Heart left ventricle (tissue), 16 donors: Measurements from ENCODE around the gene TEX2. TPM values are rescaled to one million over a fixed set of nuclear protein-coding genes. Genes with fewer than 3 reads are reported as not detected.

Experiments used
- ATAC-seq, 4 donors: fragments of 200-7000 bp; cut with Tn5 transposase; one replicate each; pipeline ENCODE4 v1.9.1; 2020 to 2022; ENCODE audit warnings: moderate library complexity in 4 of 4, mild to moderate bottlenecking in 3 of 4, moderate number of reproducible peaks in 1 of 4
- DNase-seq, 5 donors: peaks; one replicate each; pipeline ENCODE4 v3.0.0-alpha.2; 2020
- H3K27ac ChIP-seq, 12 donors: fragments of 200-600 bp; sonication (generic) in 4 of 12; one replicate each; pipeline versions ENCODE4 v1.5.0 to v1.8.0; 2016 to 2022; ENCODE audit warnings: mild to moderate bottlenecking in 2 of 12
- H3K27me3 ChIP-seq, 9 donors: fragments of 200-600 bp; sonication (generic) in 2 of 9; one replicate each; pipeline versions ENCODE4 v1.5.1 to v1.8.0; 2016 to 2022; ENCODE audit warnings: mild to moderate bottlenecking in 3 of 9
- H3K36me3 ChIP-seq, 9 donors: fragments of 200-600 bp; sonication (generic) in 2 of 9; one replicate each; pipeline versions ENCODE4 v1.5.0 to v1.8.0; 2018 to 2022; ENCODE audit warnings: mild to moderate bottlenecking in 2 of 9
- H3K4me1 ChIP-seq, 12 donors: fragments of 200-600 bp; sonication (generic) in 4 of 12; one replicate each; pipeline versions ENCODE4 v1.5.0 to v1.8.0; 2016 to 2022; ENCODE audit warnings: mild to moderate bottlenecking in 3 of 12
- H3K4me3 ChIP-seq, 12 donors: fragments of 200-600 bp; sonication (generic) in 4 of 12; one replicate each; pipeline versions ENCODE4 v1.5.0 to v1.8.0; 2017 to 2022; ENCODE audit warnings: mild to moderate bottlenecking in 9 of 12, moderate library complexity in 4 of 12
- H3K9me3 ChIP-seq, 12 donors: fragments of 200-600 bp; sonication (generic) in 4 of 12; one replicate each; pipeline versions ENCODE4 v1.5.0 to v1.8.0; 2016 to 2022; ENCODE audit warnings: mild to moderate bottlenecking in 1 of 12
- POLR2A ChIP-seq, 2 donors: fragments of 450-650 bp; IDR thresholded peaks; one replicate each; pipeline ENCODE4 v1.6.1; 2017; ENCODE audit warnings: antibody characterized with exemption in 2 of 2, mild to moderate bottlenecking in 2 of 2, moderate library complexity in 2 of 2
- WGBS, 4 donors: extraction: QIAGEN DNeasy Blood & Tissue Kit in 2 of 4; methylation state at CpG; one replicate each; pipeline versions ENCODE4 v1.1.5 to v1.1.7; 2013 to 2018; 5-methylcytosine and 5-hydroxymethylcytosine counted together
- intact Hi-C, 10 donors: fragments of 100-400 bp; cut with DNase I; formaldehyde crosslinking; loops; one replicate each; pipeline versions ENCODE4 v1.11.1 to v1.14.2; 2022
- polyA plus RNA-seq, 2 donors: library from polyadenylated mRNA; stranded (reverse); fragments of 200-250 nt; gene quantifications; one replicate each; pipeline ENCODE4 v1.2.3, GENCODE V29; 2013
- total RNA-seq, 9 donors: library from RNA; depleted of rRNA in 2 of 9; stranded (reverse); fragments of >200 nt in 2 of 9; fragmentation: NEBNext Ultra II Directional in 3 of 9; extraction: Animal tissue kit (Norgen Biotek cat#: 25700) in 3 of 9; gene quantifications; one replicate each; pipeline versions ENCODE4 v1.1.0 to v1.2.4, GENCODE V29; 2016 to 2023
- TF ChIP-seq, protein P1 (sequence below), 12 donors: fragments of 200-600 bp; sonication (generic) in 4 of 12; IDR thresholded peaks; one replicate each; pipeline versions ENCODE4 v1.5.0 to v1.8.0; 2018 to 2022; ENCODE audit warnings: antibody characterized with exemption in 12 of 12, mild to moderate bottlenecking in 5 of 12
- donor health status: ischemic (EF 13 %, LVEDD 7.1; RV severe dilation, severe dysfunction).
- donor health status: healthy with polysubstance abuse.
- donor health status: DM: no; HTN: yes; CAD: no.
- donor health status: DM: no; HTN: no; CAD: no.
- donor health status: ischemic (EF 25% LVEDD 6.9; RV normal size, moderate dysfunction).
- donor health status: ischemic (EF 25% LVEDD 5.7; RV mildly dilated, moderate dysfunction).
- donor health status: healthy.
- donor health status: DM: yes; HTN: yes; CAD: no.
- donor health status: ischemic (EF 35%, LVEDD 5.7; RV mildly dilated, moderate dysfunction).
- donor health status: nonischemic (EF 11% LVEDD 7.7; RV severe dilation, severe dysfunction).
- donor health status: DM: yes; HTN: yes; CAD: no.
- donor health status: PGD.
- donor health status: ischemic (EF 29% LVEDD 5.4; RV normal size, mild dysfunction).
- donor health status: nonischemic (EF 23%, LVEDD 6.1; RV moderate dilation, normal function).

The TEX2 gene
- total and polyA plus RNA-seq, 11 donors: 16.8 to 55.8 (median 50.5) TPM

DNA sequence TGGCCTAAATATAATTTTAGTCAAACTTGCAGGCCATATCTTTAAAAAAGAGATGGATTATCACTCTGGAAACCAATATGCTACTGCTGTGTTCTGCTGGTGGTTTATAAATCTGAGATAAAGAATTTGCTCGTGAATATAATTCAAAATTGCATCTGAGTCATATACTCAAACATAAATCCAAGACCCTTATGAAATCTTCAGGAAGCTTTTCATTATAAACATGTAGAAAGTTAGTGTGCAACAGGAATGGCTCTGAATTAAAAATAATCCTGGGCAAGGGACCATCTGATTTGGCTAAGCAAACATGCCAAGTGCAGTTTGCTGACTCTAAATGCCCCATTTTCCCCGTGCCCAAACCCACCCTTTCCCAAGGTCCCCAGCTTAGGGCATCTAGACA lies 57.3 kb downstream of the TEX2 start:
- H3K4me1 ChIP-seq: peaks cover 0 to 61% (median 30%) of the 10 kb centered on the region in 12 donors
- H3K27me3 ChIP-seq: no peaks in the 10 kb centered on the region
- TF ChIP-seq, protein P1, sequence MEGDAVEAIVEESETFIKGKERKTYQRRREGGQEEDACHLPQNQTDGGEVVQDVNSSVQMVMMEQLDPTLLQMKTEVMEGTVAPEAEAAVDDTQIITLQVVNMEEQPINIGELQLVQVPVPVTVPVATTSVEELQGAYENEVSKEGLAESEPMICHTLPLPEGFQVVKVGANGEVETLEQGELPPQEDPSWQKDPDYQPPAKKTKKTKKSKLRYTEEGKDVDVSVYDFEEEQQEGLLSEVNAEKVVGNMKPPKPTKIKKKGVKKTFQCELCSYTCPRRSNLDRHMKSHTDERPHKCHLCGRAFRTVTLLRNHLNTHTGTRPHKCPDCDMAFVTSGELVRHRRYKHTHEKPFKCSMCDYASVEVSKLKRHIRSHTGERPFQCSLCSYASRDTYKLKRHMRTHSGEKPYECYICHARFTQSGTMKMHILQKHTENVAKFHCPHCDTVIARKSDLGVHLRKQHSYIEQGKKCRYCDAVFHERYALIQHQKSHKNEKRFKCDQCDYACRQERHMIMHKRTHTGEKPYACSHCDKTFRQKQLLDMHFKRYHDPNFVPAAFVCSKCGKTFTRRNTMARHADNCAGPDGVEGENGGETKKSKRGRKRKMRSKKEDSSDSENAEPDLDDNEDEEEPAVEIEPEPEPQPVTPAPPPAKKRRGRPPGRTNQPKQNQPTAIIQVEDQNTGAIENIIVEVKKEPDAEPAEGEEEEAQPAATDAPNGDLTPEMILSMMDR (IDR thresholded peaks at IDR 0.05): no peak
- TF ChIP-seq POLR2A (IDR thresholded peaks at IDR 0.05): no peak
- H3K36me3 ChIP-seq: no peaks in the 10 kb centered on the region
- H3K9me3 ChIP-seq: no peaks in the 10 kb centered on the region
- no peak overlapping the region for H3K27ac ChIP-seq
- intact Hi-C loops: loop anchor here in 1 of 10 donors (10.0 kb wide), 1 partner anchor 51 kb away; no protein-coding TSS in a partner anchor
- WGBS, 4 donors: 53 to 63% (median 59%) methylated on average over 2 of the region's 2 CpGs
- no peak overlapping the region for H3K4me3 ChIP-seq
- ATAC-seq (no peak), DNase-seq (no peak)

DNA sequence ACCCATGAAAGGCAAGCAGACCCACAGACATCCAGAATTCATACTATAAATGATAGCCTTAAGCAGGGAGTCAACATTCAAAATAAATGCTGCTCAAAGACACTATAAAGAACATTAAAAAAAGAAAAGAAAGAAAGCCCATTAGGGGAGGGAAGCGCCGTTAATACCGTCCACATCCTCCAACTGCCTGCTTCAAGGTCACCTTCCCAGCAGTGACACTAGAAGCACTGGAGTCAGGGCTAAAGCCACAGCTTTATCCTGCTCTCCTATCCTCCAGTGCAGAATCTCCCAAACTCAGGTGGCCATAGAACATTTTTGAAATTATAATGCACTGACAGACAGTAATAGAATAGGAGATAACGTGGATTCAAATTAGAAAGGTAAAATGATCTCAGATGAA lies 59.4 kb downstream of the TEX2 start:
- TF ChIP-seq, protein P1 (IDR thresholded peaks at IDR 0.05): no peak
- TF ChIP-seq POLR2A (IDR thresholded peaks at IDR 0.05): no peak
- DNase-seq (no peak), ATAC-seq (peak; percentile 51 to 62 (median 59))
- 49 to 55% (median 50%) methylated on average over 4 of the region's 4 CpGs for WGBS, 4 donors
- Histone ChIP-seq H3K4me3 (no peak overlapping the region), H3K4me1 (peaks cover 0 to 60% (median 36%) of the 10 kb centered on the region in 12 donors), H3K9me3 (no peaks in the 10 kb centered on the region), H3K36me3 (no peaks in the 10 kb centered on the region), H3K27ac (peak overlapping the region in 9 of 12 donors; percentile 14 to 68 (median 46)), H3K27me3 (no peaks in the 10 kb centered on the region)
- intact Hi-C loops: loop anchor here in 1 of 10 donors (10.0 kb wide), 1 partner anchor 49 kb away; no protein-coding TSS in a partner anchor

DNA sequence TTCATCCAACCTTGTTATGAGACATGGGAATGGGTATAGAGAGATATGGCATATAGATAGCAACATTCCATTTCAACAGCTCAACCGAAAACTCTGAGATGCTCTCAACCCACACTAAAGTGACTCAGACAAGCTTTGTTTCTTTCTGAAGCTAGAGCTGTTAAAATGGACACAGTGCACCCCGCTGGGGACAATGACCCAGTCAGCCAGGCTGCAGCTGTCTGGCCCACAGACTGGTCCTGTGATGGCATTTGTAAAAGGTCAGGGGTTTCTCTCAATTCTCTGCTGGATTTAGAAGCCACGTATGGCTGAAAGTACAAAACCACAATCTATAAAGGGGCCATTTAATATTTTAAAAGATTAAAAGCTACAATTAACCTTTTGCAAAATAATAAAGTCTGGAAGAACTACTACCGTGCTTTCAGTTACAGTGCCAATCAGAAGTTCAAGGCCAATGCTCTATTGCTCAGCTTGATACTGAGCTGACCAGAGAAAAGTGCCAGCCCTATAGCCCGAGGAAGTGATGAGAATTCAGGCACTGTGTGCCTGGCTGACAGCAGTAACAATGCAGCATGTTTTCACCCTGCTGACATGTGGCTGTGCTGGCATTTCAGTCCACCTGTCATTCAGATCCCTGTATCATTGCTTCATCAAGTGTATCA lies 60.2 kb downstream of the TEX2 start:
- Histone ChIP-seq H3K4me1 (peaks cover 0 to 60% (median 36%) of the 10 kb centered on the region in 12 donors), H3K4me3 (no peak overlapping the region), H3K27ac (peak overlapping the region in 10 of 12 donors; percentile 14 to 68 (median 45)), H3K9me3 (peaks cover 0 to 5% (median 0%) of the 10 kb centered on the region in 12 donors), H3K36me3 (no peaks in the 10 kb centered on the region), H3K27me3 (no peaks in the 10 kb centered on the region)
- WGBS, 4 donors: 44 to 58% (median 55%) methylated on average over 5 of the region's 5 CpGs
- intact Hi-C loops: loop anchor here in 1 of 10 donors (10.0 kb wide), 1 partner anchor 48 kb away; no protein-coding TSS in a partner anchor
- TF ChIP-seq, protein P1 (IDR thresholded peaks at IDR 0.05): no peak
- no peak for TF ChIP-seq POLR2A (IDR thresholded peaks at IDR 0.05)
- DNase-seq (no peak), ATAC-seq (peak; percentile 62 to 86 (median 66))
